Coronary artery (tissue), 2 donors: ENCODE results near the gene GAS2L2.

Experiments used
- DNase-seq: peaks from one replicate; pipeline ENCODE4 v3.0.0-alpha.2; 2017; ENCODE audit warnings: low spot score
- H3K27ac ChIP-seq, 2 donors: fragments of 200-600 bp; sonication (generic); one replicate each; pipeline ENCODE4 v1.5.1; 2016 to 2019
- H3K4me3 ChIP-seq: fragments of 200-600 bp; sonication (generic); 2 replicates; pipeline ENCODE4 v1.5.1; 2016; ENCODE audit warnings: mild to moderate bottlenecking, moderate library complexity
- CTCF ChIP-seq: fragments of 200-600 bp; sonication (generic); IDR thresholded peaks from one replicate; pipeline ENCODE4 v1.5.1; 2019; ENCODE audit warnings: antibody characterized with exemption

The GAS2L2 gene

GRCh38 chr17:35747540-35748017 lies 5.5 kb downstream of the GAS2L2 start:
- H3K4me3 ChIP-seq, result no peak overlapping the region
- peak; percentile 84 for TF ChIP-seq CTCF
- H3K27ac ChIP-seq, result no peak overlapping the region
- no peak for DNase-seq

- no peak overlapping the region for H3K4me3 ChIP-seq
- H3K27ac ChIP-seq, result no peak overlapping the region
- DNase-seq, result no peak
- TF ChIP-seq CTCF, result no peak
Measured at GRCh38 chr17:35745749-35746320, 7.2 kb downstream of the GAS2L2 start.

- no peak for DNase-seq
- no peak for TF ChIP-seq CTCF
- H3K27ac ChIP-seq, result no peak overlapping the region
- H3K4me3 ChIP-seq, result no peak overlapping the region
Measured at GRCh38 chr17:35745246-35745645, 7.8 kb downstream of the GAS2L2 start.

GRCh38 chr17:35744830-35745229 lies 8.2 kb downstream of the GAS2L2 start:
- no peak for DNase-seq
- H3K27ac ChIP-seq, result no peak overlapping the region
- no peak overlapping the region for H3K4me3 ChIP-seq
- no peak for TF ChIP-seq CTCF

- no peak overlapping the region for H3K4me3 ChIP-seq
- H3K27ac ChIP-seq, result no peak overlapping the region
- DNase-seq, result no peak
- no peak for TF ChIP-seq CTCF
Measured at GRCh38 chr17:35743626-35744328, 9.3 kb downstream of the GAS2L2 start.

- DNase-seq, result no peak
- no peak for TF ChIP-seq CTCF
- H3K27ac ChIP-seq, result no peak overlapping the region
Measured at GRCh38 chr17:35742896-35743477, 10.1 kb downstream of the GAS2L2 start.

GRCh38 chr17:35742496-35742895 lies 10.5 kb downstream of the GAS2L2 start:
- Histone ChIP-seq H3K4me3 (no peak overlapping the region), H3K27ac (no peak overlapping the region)
- no peak for TF ChIP-seq CTCF
- no peak for DNase-seq

More at GRCh38 chr17:35742896-35743477, 10.1 kb downstream of the GAS2L2 start:
- no peak overlapping the region for H3K4me3 ChIP-seq
